Activated CD4-positive, alpha-beta T cell treated with anti-CD3 and anti-CD28 coated beads for 24 hours (primary cell): ENCODE results near the gene SGK2.
"Not testable (repeated sequence)": the region's sequence is repeated elsewhere in the genome, so short reads cannot be mapped to it uniquely, and the experiment has no call there.

ENCODE experiments used
- DNase-seq, 2 donors: peaks; one replicate each; pipeline ENCODE4 v3.0.0-alpha.2; 2020; ENCODE audit warnings: low read depth in 2 of 2

Gene SGK2

GRCh38 chr20:43563429-43563828, 4.6 kb downstream of the SGK2 start:
- no peak for DNase-seq

DNA sequence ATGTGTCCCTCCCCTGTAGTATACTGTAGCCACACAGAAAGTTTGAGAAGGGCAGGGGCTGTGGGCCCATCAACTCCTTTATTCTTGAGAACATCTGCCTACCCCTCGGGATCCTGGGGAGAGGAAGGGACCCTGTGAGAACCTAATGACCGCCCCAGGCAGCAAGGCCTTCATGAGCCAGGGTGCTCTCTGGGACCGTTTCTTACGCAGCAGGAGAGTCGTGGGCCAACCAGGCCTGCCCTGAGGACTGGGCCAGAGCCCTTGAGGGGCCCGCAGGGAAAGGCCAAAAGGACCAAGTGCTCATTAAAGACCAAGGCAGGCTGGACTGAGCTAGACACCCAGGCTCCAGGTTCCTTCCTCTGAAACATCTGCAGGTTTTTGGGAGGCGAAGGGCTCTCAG, 5.2 kb downstream of the SGK2 start:
- DNase-seq = no peak

- DNase-seq = no peak
These were observed 5.6 kb downstream of the SGK2 start for GRCh38 chr20:43564455-43564854.

DNA sequence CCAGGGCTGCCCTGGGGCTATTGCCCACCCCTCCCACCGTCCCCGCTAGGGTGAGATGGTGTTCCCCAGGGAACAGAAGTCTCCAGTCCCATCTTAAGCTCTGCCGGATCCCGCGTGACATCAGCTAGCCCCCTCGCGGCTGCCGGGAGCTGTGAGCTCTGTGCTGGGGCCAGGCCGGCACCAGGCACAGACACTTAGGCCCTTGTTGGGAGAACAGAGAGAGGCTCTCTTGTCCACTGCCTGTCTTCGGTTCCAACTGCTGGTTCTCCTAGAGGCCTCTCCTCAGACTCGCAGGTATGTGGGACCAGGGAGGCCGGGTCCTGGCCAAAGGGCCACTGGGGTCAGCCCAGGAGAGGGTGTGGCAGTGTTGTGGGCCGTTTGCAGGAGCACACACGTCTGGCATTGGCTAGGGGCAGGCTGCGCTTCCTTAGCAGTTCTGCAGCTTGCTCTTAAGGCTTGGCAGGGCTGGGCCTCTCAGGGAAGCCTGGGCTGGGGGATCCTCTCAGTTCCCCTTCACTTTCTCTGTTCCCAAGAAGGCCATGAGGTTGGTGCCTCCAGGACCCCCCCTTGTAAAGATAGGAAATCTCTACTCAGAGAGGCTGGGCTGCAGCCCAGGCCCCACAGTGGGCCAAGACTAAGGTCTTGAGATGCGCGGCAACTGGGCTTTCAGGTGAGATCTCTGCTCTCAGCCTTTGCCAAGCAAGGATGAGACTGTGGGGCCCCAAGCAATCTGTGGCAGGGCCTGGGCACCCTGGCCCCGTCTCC, 6.3 kb downstream of the SGK2 start:
- DNase-seq = no peak

- no peak for DNase-seq
These were observed 6.9 kb downstream of the SGK2 start for GRCh38 chr20:43565758-43566104.

GRCh38 chr20:43567477-43567876, 8.7 kb downstream of the SGK2 start:
- DNase-seq = no peak

DNA sequence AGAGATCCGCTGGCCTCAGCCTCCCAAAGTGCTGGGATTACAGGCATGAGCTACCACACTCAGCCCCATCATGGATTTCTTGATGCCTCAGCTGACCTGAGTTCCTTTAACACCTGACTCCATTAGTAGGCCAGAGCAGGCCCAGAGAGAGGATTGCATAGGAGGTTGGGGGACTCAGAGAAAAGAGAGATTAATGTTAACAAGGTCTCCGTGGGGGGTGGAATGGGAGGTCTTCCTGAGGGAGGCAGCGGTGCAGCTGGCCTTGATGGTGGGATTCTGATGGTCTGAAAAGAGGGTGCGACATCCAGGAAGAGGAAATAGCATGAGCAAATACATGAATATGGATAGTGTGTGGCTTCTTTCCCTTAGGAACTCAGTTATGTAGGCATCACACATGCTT, 9.9 kb downstream of the SGK2 start:
- DNase-seq = no peak

GRCh38 chr20:43569282-43569681, 10.5 kb downstream of the SGK2 start:
- DNase-seq = no peak

- DNase-seq = no peak
These were observed 11.7 kb downstream of the SGK2 start for GRCh38 chr20:43570496-43570895.

DNA sequence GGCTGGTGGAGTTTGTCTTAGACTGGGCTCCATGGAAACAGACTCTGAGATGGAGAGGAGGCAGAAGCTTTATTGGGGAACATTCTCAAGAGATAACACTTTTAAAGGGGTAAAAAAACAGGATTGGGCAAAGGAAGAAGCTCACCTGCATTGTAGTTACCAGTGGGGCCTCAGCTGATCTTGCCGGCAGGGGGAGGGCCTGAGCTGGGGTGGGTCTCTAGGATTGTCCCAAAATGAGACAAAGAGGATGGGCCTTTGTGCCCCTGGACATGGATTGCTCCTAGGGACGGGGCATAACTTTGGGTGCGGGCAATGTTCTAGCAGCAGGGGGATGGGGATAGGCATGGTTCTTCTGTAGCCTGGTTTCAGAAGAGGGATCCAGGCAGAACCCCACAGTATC, 12.5 kb downstream of the SGK2 start:
- no peak for DNase-seq

DNA sequence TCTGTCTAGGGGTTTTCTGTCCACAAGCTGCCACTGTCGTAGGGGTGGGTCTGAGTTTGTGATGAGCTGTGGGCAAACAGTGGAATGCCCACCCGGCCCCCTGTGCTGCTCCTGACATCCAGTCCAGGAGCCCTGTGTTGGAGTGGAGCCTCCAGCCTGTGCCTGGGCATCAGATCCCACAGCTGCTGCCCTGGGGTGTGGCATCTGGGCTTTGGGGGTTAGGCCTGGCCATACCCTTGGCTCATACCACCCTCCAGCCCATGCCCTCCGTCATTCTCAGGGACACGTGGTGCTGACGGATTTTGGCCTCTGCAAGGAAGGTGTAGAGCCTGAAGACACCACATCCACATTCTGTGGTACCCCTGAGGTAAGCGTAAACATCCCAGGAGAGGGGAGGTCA, 12.9 kb downstream of the SGK2 start:
- no peak for DNase-seq

DNA sequence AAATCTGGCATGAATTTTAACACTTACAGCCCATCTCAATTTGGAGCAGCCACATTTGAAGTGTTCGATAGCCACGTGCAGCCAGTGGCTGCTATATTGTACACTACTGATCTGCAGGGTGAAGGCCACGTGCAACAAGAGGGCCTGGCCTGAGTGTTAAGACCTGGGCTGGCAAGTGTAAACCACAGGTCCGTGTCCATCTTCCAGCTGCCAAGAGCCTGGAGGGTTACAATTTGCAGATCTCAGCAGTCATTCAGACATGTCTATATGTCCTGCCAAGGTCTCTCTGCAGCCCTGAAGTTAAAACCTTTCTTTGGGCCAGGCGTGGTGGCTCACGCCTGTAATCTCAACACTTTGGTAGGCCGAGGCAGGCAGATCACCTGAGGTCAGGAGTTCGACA, 14.1 kb downstream of the SGK2 start:
- DNase-seq = no peak

DNA sequence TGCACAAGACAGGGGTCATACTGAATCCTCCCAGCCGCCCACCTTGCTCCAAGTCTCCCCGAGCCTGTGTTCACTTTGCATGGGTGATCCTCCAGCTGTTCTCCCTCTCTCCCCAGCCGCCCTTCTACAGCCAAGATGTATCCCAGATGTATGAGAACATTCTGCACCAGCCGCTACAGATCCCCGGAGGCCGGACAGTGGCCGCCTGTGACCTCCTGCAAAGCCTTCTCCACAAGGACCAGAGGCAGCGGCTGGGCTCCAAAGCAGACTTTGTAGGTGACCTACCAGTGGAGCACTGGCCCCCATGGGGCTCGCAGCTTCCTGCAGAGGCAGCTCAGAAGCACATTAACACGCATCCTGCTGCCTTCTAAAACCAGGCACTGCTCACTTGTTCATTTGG, 17.3 kb downstream of the SGK2 start:
- no peak for DNase-seq

GRCh38 chr20:43579861-43580793, 21.3 kb downstream of the SGK2 start:
- no peak for DNase-seq

GRCh38 chr20:43583133-43583864, 24.5 kb downstream of the SGK2 start:
- DNase-seq = no peak

GRCh38 chr20:43583982-43584432, 25.2 kb downstream of the SGK2 start:
- no peak for DNase-seq

- DNase-seq = no peak
These were observed 25.8 kb downstream of the SGK2 start for GRCh38 chr20:43584448-43585136.

- no peak for DNase-seq
These were observed 27.8 kb downstream of the SGK2 start for GRCh38 chr20:43586641-43587040.

- DNase-seq = not testable (repeated sequence)
These were observed 29.7 kb downstream of the SGK2 start for GRCh38 chr20:43588526-43588925.

- DNase-seq = no peak
These were observed 31.2 kb downstream of the SGK2 start for GRCh38 chr20:43590036-43590391.

DNA sequence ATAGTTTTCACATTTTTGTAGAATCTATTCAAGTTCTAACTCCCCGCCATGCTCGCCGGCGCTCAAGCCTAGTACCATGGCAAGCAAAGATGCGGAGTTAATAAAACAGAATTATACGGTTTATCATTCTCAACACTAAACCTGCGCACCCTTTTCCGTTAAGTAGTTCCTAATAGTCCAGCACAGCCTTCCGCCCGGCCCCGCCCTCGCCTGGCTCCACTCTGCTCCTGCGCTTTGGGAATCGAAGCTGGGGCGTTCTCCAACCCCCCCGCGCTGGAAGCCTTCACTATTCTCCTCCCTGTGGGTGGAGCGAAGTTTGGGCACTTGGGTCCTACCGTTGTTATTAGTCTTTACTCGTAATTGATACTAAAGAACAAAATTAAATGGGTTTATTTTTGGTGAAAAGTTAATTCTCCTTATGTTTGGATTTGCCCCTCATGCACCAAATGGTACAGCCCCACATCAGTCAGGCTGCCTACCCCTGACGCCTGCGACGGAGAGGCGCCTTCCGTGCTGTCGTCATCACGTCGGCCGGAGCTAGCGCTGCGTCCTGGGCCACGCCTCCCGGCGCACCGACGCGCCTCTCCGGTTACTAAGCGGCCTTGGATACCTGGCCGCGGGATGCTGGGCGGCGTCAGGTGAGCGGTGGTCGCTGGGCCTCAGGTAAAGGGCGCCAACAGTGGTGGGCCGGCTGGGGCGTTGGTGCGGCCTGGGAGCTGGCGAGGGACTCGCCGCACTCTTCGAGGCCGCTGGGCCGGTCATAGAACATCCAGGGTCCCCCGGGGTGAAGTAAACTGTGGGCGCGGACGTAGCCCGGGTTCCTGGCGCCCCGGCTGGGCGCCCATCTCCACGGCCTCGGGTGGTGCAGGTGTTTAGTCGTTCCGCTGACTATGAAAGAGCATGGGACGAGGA, 31.8 kb downstream of the SGK2 start, which contains the start of gene IFT52:
Gene IFT52, plus strand, starts transcription at position 546 of the 912 bp plus-strand sequence. CDS start 3,762 bp downstream, outside the sequence.
- peak; percentile 79 to 82 for DNase-seq
